ENCODE measurements around the gene ZNF26. TPM values are rescaled to one million over a fixed set of nuclear protein-coding genes. Genes with fewer than 3 reads are reported as not detected.
"Not testable (repeated sequence)": the region's sequence is repeated elsewhere in the genome, so short reads cannot be mapped to it uniquely, and the experiment has no call there.

ZNF26 gene
- total and polyA plus RNA-seq, 2 of the 8 experiments (the other 6 are each of a cell fraction or from before 2014, with no cell fraction given) = 5.8 to 8.4 TPM

- H3K27ac ChIP-seq (ENCODE audit: low read depth, low read length); H3K4me1 ChIP-seq (replicated peaks in 1 of 4; ENCODE audit: control insufficient read depth in 3 of 4, insufficient read depth in 4 of 4, low read length in 3 of 4); H3K23ac ChIP-seq (ENCODE audit: insufficient read length); H2BK20ac ChIP-seq (ENCODE audit: low read length); H3K79me2 ChIP-seq (ENCODE audit: control insufficient read depth in 1 of 2, insufficient read depth in 2 of 2, low read length in 2 of 2); H3K18ac ChIP-seq (ENCODE audit: extremely low read depth, low read length); H4K5ac ChIP-seq (ENCODE audit: insufficient read length, low read depth, low read length); H3K36me3 ChIP-seq (ENCODE audit: control insufficient read depth in 2 of 4, insufficient read depth in 4 of 4, low read length in 3 of 4); POLR2A ChIA-PET (ENCODE audit: partially characterized antibody); H3K23me2 ChIP-seq (ENCODE audit: low read depth, low read length); H4K91ac ChIP-seq (replicated peaks; ENCODE audit: insufficient read length, low read length); H3K9ac ChIP-seq (replicated peaks in 1 of 4; ENCODE audit: extremely low read depth in 1 of 4, low read depth in 3 of 4, low read length in 3 of 4); H3K4me2 ChIP-seq (ENCODE audit: insufficient read depth in 1 of 2, low read depth in 2 of 2, low read length in 2 of 2); H2AFZ ChIP-seq (ENCODE audit: low read length); H2BK5ac ChIP-seq (ENCODE audit: low read depth, low read length); H4K8ac ChIP-seq (ENCODE audit: extremely low read depth, insufficient read depth, low read length); H2AK5ac ChIP-seq (ENCODE audit: low read depth, low read length); H2BK120ac ChIP-seq (replicated peaks; ENCODE audit: low read depth, low read length); H3K56ac ChIP-seq (replicated peaks; ENCODE audit: insufficient read length, low read depth, low read length); H3K4me3 ChIP-seq (ENCODE audit: extremely low read depth in 1 of 4, insufficient read depth in 2 of 4, low read depth in 3 of 4, low read length in 4 of 4); H4K20me1 ChIP-seq (replicated peaks in 1 of 2; ENCODE audit: control insufficient read depth in 1 of 2, insufficient read depth in 2 of 2, low read length in 2 of 2); H3K4ac ChIP-seq (replicated peaks; ENCODE audit: insufficient read length, low read depth, low read length); FAIRE-seq; H2BK15ac ChIP-seq (ENCODE audit: low read length); H3K14ac ChIP-seq (ENCODE audit: insufficient read length); H3K79me1 ChIP-seq (ENCODE audit: low read depth, low read length); H3K27me3 ChIP-seq (replicated peaks in 1 of 4; ENCODE audit: control insufficient read depth in 3 of 4, extremely low read depth in 1 of 4, insufficient read depth in 3 of 4, low read length in 3 of 4); H2BK12ac ChIP-seq (ENCODE audit: low read depth, low read length): not testable (repeated sequence)
- H3K9me3 ChIP-seq (ENCODE audit: insufficient read depth in 2 of 2, low read depth in 1 of 2, low read length in 1 of 2) = peaks cover 40 to 68% of the 10 kb centered on the region in 2 experiments
- TF ChIP-seq CTCF (IDR thresholded peaks at IDR 0.05; ENCODE audit: control extremely low read depth in 1 of 3, insufficient read depth in 1 of 3, low read depth in 1 of 3, low read length in 3 of 3) (peak; percentile 59 to 70 (median 68)), RAD21 (IDR thresholded peaks at IDR 0.05 in 1 of 2, conservative IDR thresholded peaks at IDR 0.05 in 1 of 2; ENCODE audit: low read depth in 2 of 2, low read length in 2 of 2) (peak; percentile 76 to 78)
- CTCF ChIA-PET (ENCODE audit: partially characterized antibody) = interaction anchor here (0.8 to 1.5 kb wide), 8 partner anchors 12 to 243 kb away, joined by 3 to 6 read pairs (median 4); partner anchors contain the start of gene ZNF268
- DNase-seq (ENCODE audit: low read depth in 1 of 2, low spot score in 2 of 2) = peak in 1 of 2 experiments; percentile 81
- WGBS, 2 experiments (ENCODE audit: extremely low coverage in 1 of 2, insufficient coverage in 1 of 2, insufficient read length in 1 of 2, insufficient replicate concordance in 2 of 2, low coverage in 1 of 2, low lambda C conversion rate in 2 of 2, missing lambda C conversion rate in 1 of 2) = 33% methylated on average over 10 of the region's 10 CpGs; no CpG with 5 or more reads in 1 of the 2 experiments
Observed at GRCh38 chr12:132963947-132964346, 22.2 kb upstream of the ZNF26 start.

Data from H1 (cell line).